PFSK-1 (cell line): ENCODE results near the gene DCAF8L2.

Source experiments
- POLR2AphosphoS5 ChIP-seq: IDR thresholded peaks from 2 replicates; pipeline ENCODE4 v1.6.1; 2012; ENCODE audit warnings: low read depth, mild to moderate bottlenecking, control low read depth, low read length, moderate library complexity
- REST ChIP-seq, 2 experiments: IDR thresholded peaks; 2 replicates each; pipeline versions ENCODE4 v1.6.1 to v1.8.0; 2011 to 2012; ENCODE audit warnings: low read depth in 2 of 2, low read length in 2 of 2, control low read depth in 1 of 2, inconsistent platforms in 1 of 2, mild to moderate bottlenecking in 1 of 2, moderate library complexity in 1 of 2; ENCODE audit not compliant: insufficient read depth in 1 of 2
- SIN3A ChIP-seq: IDR thresholded peaks from 2 replicates; pipeline ENCODE4 v1.6.1; 2012; ENCODE audit warnings: mild to moderate bottlenecking, low read length, moderate library complexity, borderline replicate concordance; ENCODE audit not compliant: insufficient read depth
- TAF1 ChIP-seq: IDR thresholded peaks from 2 replicates; pipeline ENCODE4 v1.6.1; 2012; ENCODE audit warnings: low read length, control low read depth, borderline replicate concordance; ENCODE audit not compliant: insufficient read depth

GRCh38 chrX:27660878-27661277 lies 70.7 kb downstream of the DCAF8L2 start:
- TF ChIP-seq REST (IDR thresholded peaks at IDR 0.05; ENCODE audit: insufficient read depth in 1 of 2, low read depth in 2 of 2, low read length in 2 of 2) (no peak), POLR2AphosphoS5 (no peak), TAF1 (no peak), SIN3A (no peak)
